Measurements from ENCODE around the gene SPATA1.
A peak's percentile ranks its signal among the peaks of the same experiment; 100 is the strongest.
"Not testable (repeated sequence)": the region's sequence is repeated elsewhere in the genome, so short reads cannot be mapped to it uniquely, and the experiment has no call there.

Gene SPATA1

GRCh38 chr1:84506002-84506728 lies at the start of gene SPATA1, which contains the start of gene GNG5:
SPATA1 (plus strand) TSS chr1:84506386; CDS start chr1:84516360, 9,974 bp downstream.
GNG5 (minus strand) TSS chr1:84506581; CDS start chr1:84506091, 490 bp downstream.
- peak; percentile 90 to 92 for DNase-seq

DNA sequence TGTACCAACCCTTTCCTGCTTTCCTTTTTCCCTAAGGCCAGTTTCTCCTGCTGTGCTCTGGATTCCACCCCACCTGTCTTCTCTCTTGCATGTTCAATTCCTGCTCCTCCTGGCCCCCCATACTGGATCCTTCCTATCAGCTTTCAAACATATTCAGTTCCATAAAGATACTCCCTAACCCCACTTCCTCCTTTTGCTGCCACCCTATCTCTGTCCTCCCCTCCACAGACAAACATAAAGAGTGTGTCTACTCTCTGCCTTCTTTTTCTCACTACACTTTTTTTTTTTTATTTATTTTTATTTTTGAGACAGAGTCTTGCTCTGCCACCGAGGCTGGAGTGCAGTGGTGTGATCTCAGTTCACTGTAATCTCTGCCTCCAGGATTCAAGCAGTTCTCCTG lies 44.1 kb upstream of the SPATA1 start:
- no peak for DNase-seq

DNA sequence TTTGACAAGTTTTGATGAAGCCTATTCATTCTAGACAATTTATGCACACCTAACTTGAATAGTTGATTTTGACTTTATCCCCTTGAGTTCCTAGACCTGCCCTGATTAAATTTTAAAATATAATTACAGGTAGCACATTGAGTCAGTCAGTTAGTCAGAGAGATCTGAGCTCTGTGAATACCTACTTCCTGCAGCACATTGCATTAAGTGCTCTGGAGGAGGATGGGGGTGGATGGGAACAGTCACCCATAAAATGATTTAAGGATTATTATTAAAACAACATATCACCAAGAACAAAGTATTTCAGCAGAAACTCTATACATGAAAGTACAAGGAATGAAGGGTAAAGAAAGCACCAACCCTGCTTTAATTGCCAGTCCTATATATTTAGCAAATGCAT lies 38.9 kb upstream of the SPATA1 start:
- DNase-seq = no peak

DNA sequence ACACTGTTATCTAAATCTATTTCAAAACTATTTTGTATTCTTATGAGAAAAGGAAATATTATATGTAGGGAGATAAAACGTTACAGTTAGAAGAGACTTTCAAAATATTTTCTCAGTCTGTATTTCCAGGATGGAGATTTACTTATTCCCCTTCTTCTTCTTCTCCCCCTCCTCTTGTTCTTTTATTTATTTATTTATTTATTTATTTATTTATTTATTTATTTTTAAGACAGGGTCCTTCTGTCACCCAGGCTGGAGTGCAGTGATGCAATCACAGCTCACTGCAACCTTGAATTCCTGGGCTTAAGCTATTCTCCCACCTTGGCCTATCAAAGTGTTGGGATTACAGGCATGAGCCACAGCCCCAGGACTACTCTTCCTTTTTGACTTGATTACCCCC lies 30.0 kb upstream of the SPATA1 start:
- DNase-seq = no peak

DNA sequence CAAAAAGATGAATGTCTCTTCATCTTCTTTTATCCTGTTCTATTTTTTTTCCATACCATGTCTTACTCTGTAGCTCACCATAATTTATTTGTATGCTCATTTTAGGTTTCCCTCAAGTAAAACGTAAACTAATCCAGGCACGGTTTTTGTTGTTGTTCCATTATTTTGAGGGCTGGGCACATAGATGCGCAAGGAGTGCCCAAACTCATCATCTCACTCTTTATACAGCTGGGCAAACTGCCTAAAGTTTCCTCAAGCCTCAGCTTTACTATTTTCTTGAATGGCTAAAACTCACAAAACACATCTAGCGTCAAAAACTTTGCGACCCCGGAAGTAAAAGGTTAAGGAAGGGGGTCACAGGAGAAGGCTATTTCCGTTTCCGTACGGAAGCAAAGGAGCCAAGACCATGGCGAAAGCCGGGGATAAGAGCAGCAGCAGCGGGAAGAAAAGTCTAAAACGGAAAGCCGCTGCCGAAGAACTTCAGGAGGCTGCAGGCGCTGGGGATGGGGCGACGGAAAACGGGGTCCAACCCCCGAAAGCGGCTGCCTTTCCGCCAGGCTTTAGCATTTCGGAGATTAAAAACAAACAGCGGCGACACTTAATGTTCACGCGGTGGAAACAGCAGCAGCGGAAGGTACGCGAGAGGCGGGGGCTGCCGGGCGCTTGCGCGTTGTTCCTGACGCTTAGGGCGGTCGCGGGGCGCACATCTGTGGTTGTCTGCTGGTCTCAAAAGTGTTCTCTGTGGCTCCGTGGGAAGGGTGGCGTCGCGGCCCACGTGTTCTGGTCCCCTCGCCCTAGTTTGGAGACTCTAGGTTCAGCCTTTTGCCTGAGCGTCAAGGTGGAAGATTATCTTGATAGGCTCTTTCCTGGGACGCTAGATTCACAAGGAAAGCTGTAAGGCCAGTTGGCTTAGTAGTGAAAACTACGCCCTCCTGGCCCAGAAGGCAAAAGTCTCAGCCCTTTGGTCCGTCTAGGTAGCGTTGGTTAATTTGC lies 27.0 kb upstream of the SPATA1 start, which contains the start of gene RPF1:
Gene RPF1 (plus strand): TSS at position 391 of the 993 bp plus-strand sequence. CDS start 16 bp downstream, at position 407.
- DNase-seq = peak; percentile 78

- DNase-seq = no peak
Observed at GRCh38 chr1:84479998-84480397, 26.2 kb upstream of the SPATA1 start.

DNA sequence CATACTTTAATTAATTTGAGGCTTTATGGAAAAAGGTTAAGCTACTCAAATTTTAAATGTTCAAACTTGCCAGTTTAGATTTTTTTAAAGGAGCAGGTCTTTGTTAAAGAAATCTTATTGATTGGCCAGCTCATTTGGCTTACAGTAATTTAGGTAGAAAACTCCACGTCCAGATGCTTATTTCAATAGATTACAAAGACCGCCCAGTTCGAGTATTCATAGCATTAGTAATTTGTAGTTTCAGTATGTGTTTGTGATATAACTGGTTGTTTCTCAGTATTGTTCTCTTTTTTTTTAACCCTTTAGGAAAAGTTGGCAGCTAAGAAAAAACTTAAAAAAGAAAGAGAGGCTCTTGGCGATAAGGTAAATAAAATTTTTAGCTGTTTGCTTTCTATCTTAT lies 25.5 kb upstream of the SPATA1 start:
- DNase-seq = no peak

GRCh38 chr1:84481317-84481716 lies 24.9 kb upstream of the SPATA1 start:
- DNase-seq = no peak

DNA sequence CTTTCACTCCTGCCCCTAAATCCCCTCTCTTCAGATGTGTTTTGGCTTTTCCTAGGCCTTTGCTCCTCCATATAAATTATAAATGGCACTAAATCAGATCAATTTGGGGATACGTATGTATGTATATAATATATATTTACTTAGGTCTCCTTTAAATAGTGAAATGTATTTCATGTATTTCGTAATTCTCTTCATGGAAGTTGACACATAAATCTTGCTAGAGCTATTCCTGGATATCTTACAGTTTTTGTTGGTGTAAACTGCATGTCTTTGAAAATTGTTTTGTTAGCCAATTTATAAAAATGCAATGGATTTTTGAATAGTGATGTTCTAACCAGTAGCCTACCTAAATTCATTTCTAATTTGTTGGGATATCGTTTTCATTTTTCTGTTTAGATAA lies 18.1 kb upstream of the SPATA1 start:
- DNase-seq = peak in 1 of 2 experiments; percentile 18

DNA sequence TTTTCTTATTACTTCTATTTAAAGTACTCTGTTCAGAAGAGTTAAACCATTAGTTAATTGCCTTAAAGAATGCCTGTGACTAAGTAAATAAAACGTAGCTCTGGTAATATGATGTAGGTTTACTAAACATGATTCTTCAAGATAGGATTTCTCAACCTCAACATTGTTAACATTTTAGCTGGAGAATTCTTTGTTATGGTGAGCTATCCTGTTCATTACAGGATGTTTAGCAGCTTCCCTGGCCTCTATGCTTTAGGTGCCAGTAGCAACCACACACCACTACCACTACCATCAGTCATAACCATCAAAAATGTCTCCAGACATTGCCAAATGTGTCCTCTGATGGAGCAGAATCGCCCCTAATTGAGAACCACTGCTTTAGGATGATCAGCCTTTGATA lies 16.4 kb upstream of the SPATA1 start:
- no peak for DNase-seq

DNA sequence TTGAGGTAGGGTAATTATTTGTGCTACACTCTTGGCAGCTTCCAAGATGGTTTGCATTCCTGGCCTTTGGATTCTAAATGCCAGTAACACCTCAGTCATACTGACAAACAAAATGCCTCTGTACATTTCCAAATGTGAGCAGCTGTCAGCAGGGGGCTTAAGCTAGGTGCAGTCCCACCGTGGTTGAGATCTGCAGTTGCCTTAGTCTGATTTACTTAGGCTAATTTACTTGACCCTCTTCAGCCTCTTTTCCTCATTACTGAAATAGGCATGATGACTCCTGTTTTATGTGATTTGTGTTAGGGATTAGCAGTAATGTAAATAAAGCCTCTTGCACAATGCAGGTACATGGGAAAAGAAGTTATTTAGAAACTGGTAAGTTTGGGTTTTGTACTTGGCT lies 13.5 kb upstream of the SPATA1 start:
- DNase-seq = no peak

DNA sequence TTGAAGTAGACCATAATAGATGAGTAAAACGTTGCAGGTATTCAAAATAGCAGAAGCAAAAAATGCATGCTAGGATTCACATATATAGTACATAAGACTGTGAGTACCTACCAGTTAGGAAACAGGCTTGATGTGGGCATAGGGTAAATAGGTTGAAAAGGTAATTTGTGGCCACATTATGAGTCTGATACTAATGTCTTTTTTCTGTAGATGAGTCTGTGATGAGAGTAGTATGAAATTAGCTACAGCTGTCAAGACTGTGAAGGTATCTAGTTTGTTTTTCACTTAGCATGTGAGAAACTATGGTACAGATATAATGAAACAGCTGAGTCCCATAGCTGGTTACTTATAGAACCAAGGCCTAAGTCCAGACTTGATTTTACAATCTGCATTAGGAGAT lies 12.4 kb upstream of the SPATA1 start:
- DNase-seq = no peak

GRCh38 chr1:84496498-84496897 lies 9.7 kb upstream of the SPATA1 start:
- DNase-seq = no peak

GRCh38 chr1:84497631-84498275 lies 8.4 kb upstream of the SPATA1 start:
- DNase-seq = peak in 1 of 2 experiments; percentile 7

DNA sequence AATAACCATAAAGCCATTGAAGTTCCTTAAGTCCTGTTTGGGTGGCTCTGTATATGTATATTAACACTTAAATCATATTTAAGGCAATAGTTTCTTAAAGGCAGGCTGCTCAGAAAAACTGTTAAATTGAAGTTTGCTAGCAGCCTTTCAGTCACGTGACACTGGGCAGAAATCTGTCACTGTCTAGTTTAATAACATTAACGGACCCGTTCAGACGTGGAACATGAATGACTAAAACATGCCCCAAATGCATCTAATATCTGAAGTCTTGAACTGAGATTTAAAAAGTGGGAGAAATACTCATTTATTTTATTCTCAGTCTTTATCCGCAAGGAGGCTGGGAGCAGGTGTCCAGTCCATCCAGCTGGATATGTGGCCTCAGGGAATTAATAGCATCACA lies 3.3 kb upstream of the SPATA1 start:
- no peak for DNase-seq

DNA sequence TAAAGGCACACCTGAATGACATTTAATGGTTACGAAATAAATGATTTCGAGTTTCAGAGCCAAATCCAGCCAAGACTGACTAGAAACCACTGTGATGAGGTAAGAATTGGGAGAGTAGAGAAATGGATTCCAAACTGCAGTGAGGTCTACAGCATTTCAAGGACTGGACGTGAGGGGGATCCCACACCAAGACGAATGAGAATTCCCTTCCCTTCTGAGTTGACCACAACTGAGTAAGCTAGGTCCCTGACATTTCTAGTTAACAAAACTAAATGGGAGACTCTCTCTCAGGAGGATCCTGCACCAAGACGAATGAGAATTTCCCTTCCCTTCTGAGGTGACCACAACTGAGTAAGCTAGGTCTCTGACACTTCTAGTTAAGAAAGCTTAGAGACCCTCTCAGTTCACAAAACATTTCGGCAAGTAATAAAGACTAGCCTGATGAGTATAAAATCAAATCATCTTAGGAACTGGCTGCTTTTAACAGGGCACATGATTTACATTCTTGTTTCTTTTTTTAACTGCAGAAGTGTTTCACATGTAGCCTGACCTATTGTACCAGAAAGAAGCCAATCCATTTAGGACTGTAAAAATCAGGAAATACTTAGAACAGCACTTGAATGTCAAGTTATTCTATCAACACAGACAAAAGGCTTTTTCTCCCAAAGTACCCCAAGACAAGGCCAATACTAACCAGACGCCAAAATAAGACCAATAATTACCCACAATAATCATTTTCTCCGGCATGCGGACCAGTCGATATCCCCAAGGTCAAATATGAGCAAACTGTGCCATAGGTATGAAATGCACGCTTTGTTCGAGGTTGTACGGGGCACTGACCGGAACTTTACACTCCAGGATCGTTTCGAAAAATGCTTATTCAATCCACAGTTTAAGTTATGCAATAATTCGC lies 1.4 kb upstream of the SPATA1 start:
- peak in 1 of 2 experiments; percentile 49 for DNase-seq

GRCh38 chr1:84505493-84506001 lies 639 bp upstream of the SPATA1 start:
- DNase-seq = peak; percentile 57 to 62

DNA sequence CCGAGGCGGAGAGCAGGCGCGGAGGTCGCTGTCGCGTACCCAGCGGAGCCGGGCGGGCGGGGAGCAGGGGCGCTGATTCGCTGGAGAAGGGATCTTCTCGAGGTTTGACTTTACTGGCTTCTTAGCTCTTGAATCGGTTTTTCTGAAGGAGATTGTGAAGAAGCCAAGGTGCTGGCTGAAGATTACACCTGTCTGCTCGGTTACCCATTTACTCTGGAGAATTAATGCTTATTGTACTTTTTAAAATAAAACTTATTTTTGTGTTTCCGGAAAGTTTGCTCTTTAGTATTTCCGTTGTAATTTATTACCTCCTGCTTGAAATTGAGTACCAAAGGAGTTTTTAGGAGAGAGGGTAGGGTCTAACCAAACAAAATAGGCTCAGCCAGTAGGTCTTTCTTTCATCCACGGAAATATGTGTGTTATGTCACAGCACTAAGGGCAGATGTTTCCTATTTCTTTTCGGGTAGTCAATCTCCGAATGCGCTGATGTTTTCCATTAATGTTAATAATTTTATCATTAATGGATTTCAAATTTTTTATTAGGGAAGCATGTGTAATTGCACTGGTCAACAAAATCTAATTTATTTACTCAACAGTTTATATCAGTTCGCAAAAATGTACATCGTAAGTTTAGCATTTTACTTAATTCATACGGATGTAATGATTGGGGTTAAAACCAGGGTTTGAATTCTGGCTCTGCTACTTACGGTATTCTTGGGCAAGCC lies 705 bp downstream of the SPATA1 start:
- peak; percentile 31 to 34 for DNase-seq

GRCh38 chr1:84507887-84508286 lies 1.7 kb downstream of the SPATA1 start:
- DNase-seq = not testable (repeated sequence)

GRCh38 chr1:84508510-84508909 lies 2.3 kb downstream of the SPATA1 start:
- no peak for DNase-seq

GRCh38 chr1:84509029-84509428 lies 2.8 kb downstream of the SPATA1 start:
- DNase-seq = no peak
